ENCODE measurements around the gene EXOSC5. TPM values are rescaled to one million over a fixed set of nuclear protein-coding genes. Genes with fewer than 3 reads are reported as not detected.
A peak's percentile ranks its signal among the peaks of the same experiment; 100 is the strongest.

Gene EXOSC5
- total RNA-seq, 4 donors from 2014 or later, result 14.0 to 21.3 (median 19.8) TPM

DNA sequence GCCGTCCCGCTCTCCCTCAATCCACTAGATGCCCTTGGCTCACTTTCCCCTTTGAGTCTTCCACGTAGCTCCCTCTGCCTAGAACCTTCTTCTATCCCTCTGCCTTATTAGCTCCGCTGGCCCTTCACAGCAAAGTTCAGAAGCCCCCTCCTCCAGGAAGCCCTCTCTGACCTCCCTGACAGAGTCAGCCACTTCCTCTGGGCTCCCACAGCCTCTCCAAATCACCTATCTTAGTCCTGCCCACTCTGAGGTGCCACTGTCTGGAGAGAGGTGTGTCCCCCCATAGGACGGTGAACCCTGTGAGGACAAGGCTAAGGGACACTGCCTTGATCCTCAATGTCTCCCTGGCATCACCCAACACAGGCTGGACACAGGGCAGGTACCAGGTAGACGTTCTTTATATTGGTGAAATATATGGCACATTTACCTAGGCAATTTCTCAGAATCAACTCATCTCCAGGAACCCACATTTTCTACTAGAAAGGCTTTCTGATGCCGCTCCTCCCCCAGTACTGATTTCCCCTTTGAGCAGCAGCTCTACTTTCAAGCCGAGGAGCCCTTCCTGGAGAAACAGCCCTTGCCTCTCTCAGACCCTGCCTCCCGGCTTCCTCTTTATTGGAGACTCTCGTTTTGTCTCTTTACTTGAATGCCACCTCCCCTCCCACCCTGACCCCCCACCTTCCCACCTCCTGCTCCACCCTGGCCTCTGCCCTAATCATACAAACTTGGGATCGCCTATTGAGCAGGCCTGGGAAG is 40.0 kb downstream of the EXOSC5 start:
- 72 to 77% methylated on average over 11 of the region's 11 CpGs for WGBS, 2 donors

DNA sequence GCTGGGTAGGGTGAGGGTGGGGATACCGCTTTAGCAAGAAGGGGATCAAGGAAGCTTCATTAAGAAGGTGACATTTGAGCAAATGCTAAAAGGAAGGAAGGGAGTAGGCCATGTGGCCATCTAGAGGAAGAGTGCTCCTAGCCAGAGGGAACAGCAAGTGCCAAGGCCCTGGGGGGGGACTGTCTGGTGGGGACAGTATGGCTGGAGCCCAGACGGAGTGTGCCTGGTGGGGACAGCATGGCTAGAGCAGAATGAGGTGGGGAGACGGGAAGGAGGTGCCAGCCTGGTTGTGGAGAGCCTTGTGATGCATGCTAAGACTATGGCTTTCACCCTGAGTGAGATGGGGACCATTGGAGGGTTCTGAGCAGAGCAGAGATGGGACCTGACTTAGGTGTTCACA is 41.4 kb downstream of the EXOSC5 start:
- WGBS, 2 donors, result 68 to 72% methylated on average over 3 of the region's 3 CpGs
- Histone ChIP-seq H3K4me1 (peaks cover 0 to 37% (median under 1%) of the 10 kb centered on the region in 4 donors), H3K36me3 (no peaks in the 10 kb centered on the region), H3K27me3 (no peaks in the 10 kb centered on the region), H3K4me3 (no peak overlapping the region), H3K27ac (no peak overlapping the region), H3K9me3 (no peaks in the 10 kb centered on the region)
- DNase-seq (ENCODE audit: low spot score in 2 of 2), result no peak
- TF ChIP-seq EP300 (IDR thresholded peaks at IDR 0.05), result no peak
- TF ChIP-seq, protein P1, sequence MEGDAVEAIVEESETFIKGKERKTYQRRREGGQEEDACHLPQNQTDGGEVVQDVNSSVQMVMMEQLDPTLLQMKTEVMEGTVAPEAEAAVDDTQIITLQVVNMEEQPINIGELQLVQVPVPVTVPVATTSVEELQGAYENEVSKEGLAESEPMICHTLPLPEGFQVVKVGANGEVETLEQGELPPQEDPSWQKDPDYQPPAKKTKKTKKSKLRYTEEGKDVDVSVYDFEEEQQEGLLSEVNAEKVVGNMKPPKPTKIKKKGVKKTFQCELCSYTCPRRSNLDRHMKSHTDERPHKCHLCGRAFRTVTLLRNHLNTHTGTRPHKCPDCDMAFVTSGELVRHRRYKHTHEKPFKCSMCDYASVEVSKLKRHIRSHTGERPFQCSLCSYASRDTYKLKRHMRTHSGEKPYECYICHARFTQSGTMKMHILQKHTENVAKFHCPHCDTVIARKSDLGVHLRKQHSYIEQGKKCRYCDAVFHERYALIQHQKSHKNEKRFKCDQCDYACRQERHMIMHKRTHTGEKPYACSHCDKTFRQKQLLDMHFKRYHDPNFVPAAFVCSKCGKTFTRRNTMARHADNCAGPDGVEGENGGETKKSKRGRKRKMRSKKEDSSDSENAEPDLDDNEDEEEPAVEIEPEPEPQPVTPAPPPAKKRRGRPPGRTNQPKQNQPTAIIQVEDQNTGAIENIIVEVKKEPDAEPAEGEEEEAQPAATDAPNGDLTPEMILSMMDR (IDR thresholded peaks at IDR 0.05), result no peak
- TF ChIP-seq POLR2A (IDR thresholded peaks at IDR 0.05), result no peak

More for the DNA sequence above, 40.0 kb downstream of the EXOSC5 start:
- Histone ChIP-seq H3K27ac (no peak overlapping the region), H3K4me3 (no peak overlapping the region), H3K27me3 (no peaks in the 10 kb centered on the region), H3K4me1 (peaks cover 0 to 25% (median 0%) of the 10 kb centered on the region in 4 donors), H3K36me3 (no peaks in the 10 kb centered on the region), H3K9me3 (no peaks in the 10 kb centered on the region)
- no peak for DNase-seq (ENCODE audit: low spot score in 2 of 2)
- no peak for TF ChIP-seq EP300 (IDR thresholded peaks at IDR 0.05)
- TF ChIP-seq, protein P1 (IDR thresholded peaks at IDR 0.05), result no peak
- no peak for TF ChIP-seq POLR2A (IDR thresholded peaks at IDR 0.05)

DNA sequence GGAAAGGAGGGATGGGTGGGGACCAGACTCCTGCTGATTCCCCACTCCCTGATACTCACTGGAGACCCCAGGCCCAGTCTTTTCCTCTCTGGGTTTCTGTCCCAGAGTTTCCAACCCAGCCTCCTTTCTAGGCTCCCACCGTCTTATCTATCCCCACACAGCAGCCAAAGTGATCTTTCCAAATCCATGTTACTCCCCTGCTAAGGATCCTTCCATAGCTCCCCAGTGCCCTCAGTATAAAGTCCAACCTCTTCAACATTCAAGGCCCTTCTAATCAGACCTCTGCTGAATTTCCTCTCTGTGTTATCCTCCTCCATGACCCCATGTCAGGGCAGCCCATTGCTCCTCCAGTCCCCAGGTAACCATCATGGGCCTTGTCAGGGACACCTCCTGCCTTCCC is 42.1 kb downstream of the EXOSC5 start:
- WGBS, 2 donors, result 93% methylated on average over 1 of the region's 1 CpG
- H3K9me3 ChIP-seq, result no peaks in the 10 kb centered on the region
- no peaks in the 10 kb centered on the region for H3K36me3 ChIP-seq
- no peaks in the 10 kb centered on the region for H3K27me3 ChIP-seq
- H3K4me3 ChIP-seq, result no peak overlapping the region
- TF ChIP-seq EP300 (IDR thresholded peaks at IDR 0.05) (no peak), POLR2A (IDR thresholded peaks at IDR 0.05) (no peak)
- TF ChIP-seq, protein P1 (IDR thresholded peaks at IDR 0.05), result no peak
- no peak for DNase-seq (ENCODE audit: low spot score in 2 of 2)
- peak overlapping the region in 1 of 4 donors; percentile 0 for H3K27ac ChIP-seq
- H3K4me1 ChIP-seq, result peaks cover 0 to 45% (median 3%) of the 10 kb centered on the region in 4 donors

DNA sequence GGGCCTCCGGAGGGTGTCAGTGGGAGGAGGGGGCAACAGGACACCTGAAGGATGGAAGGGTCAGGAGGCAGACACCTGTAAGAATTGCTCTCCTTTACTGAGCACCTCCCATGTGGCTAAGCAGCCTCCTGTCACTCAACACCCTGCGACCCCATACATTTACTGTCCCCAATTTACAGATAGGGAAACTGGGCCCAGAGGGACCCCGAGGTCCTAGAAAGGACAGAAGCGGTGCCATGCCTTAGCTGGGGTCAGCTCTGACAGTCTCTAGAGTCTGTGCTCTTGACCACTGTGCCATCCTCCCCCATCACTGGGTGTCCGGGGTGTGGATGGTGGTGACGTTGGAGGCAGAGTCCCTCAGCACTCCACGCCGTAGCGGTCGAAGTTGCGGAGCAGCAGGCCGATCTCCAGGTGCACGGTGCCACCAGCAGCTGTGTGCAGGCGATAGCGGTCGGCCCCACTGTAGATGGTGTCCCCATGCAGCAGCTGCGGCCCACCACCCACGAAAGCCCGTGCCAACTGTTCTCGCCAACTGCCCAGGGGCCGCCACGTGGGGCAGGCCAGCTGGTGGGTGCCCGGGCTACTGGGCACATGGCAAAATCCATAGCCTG is 42.7 kb downstream of the EXOSC5 start:
- Histone ChIP-seq H3K36me3 (no peaks in the 10 kb centered on the region), H3K4me1 (peaks cover 0 to 51% (median 3%) of the 10 kb centered on the region in 4 donors), H3K27ac (peak overlapping the region; percentile 64 to 94 (median 80)), H3K9me3 (no peaks in the 10 kb centered on the region), H3K27me3 (no peaks in the 10 kb centered on the region), H3K4me3 (peak overlapping the region; percentile 60 to 88 (median 76))
- 85% methylated on average over 17 to 23 of the region's 23 CpGs for WGBS, 2 donors
- TF ChIP-seq, protein P1 (IDR thresholded peaks at IDR 0.05), result peak in 3 of 5 experiments; percentile 24 to 50 (median 35)
- no peak for TF ChIP-seq POLR2A (IDR thresholded peaks at IDR 0.05)
- DNase-seq (ENCODE audit: low spot score in 2 of 2), result no peak
